HG03159 (cell line): Measurements from ENCODE around the gene NRROS.

Source experiments
- ATAC-seq: cut with Tn5 transposase; IDR thresholded peaks from one replicate; pipeline ENCODE4 v1.9.1; 2021; ENCODE audit warnings: mild to moderate bottlenecking, moderate library complexity; ENCODE audit not compliant: unreplicated experiment

The NRROS gene

GRCh38 chr3:196673632-196674031, 34.1 kb downstream of the NRROS start:
- no peak for ATAC-seq

- ATAC-seq, result no peak
These were observed 37.9 kb downstream of the NRROS start for GRCh38 chr3:196677353-196677752.

- ATAC-seq, result no peak
These were observed 38.4 kb downstream of the NRROS start for GRCh38 chr3:196677931-196678330.

- ATAC-seq, result peak; percentile 82
These were observed 45.3 kb downstream of the NRROS start for GRCh38 chr3:196684548-196685407.

GRCh38 chr3:196686436-196686835, 46.9 kb downstream of the NRROS start:
- ATAC-seq, result no peak

- no peak for ATAC-seq
These were observed 48.9 kb downstream of the NRROS start for GRCh38 chr3:196688349-196688748.

- no peak for ATAC-seq
These were observed 50.6 kb downstream of the NRROS start for GRCh38 chr3:196689941-196690660.

- no peak for ATAC-seq
These were observed 51.9 kb downstream of the NRROS start for GRCh38 chr3:196691386-196691785.

GRCh38 chr3:196694202-196694638, 54.7 kb downstream of the NRROS start:
- ATAC-seq, result no peak

GRCh38 chr3:196694941-196695848, 55.7 kb downstream of the NRROS start:
- no peak for ATAC-seq

- ATAC-seq, result no peak
These were observed 56.3 kb downstream of the NRROS start for GRCh38 chr3:196695849-196696226.

- no peak for ATAC-seq
These were observed 57.8 kb downstream of the NRROS start for GRCh38 chr3:196697270-196697669.

- no peak for ATAC-seq
These were observed 60.3 kb downstream of the NRROS start for GRCh38 chr3:196699749-196700148.

GRCh38 chr3:196700801-196701200, 61.3 kb downstream of the NRROS start:
- no peak for ATAC-seq

- no peak for ATAC-seq
These were observed 66.8 kb downstream of the NRROS start for GRCh38 chr3:196706327-196706726.

GRCh38 chr3:196706731-196707130, 67.2 kb downstream of the NRROS start:
- no peak for ATAC-seq

GRCh38 chr3:196707566-196707965, 68.1 kb downstream of the NRROS start:
- no peak for ATAC-seq

GRCh38 chr3:196708467-196708866, 69.0 kb downstream of the NRROS start:
- no peak for ATAC-seq
